ENCODE results near the gene HCN1. TPM values are rescaled to one million over a fixed set of nuclear protein-coding genes. Genes with fewer than 3 reads are reported as not detected.

Gene HCN1
- total RNA-seq, 1 experiment from 2014 or later, result 0.73 TPM

DNA sequence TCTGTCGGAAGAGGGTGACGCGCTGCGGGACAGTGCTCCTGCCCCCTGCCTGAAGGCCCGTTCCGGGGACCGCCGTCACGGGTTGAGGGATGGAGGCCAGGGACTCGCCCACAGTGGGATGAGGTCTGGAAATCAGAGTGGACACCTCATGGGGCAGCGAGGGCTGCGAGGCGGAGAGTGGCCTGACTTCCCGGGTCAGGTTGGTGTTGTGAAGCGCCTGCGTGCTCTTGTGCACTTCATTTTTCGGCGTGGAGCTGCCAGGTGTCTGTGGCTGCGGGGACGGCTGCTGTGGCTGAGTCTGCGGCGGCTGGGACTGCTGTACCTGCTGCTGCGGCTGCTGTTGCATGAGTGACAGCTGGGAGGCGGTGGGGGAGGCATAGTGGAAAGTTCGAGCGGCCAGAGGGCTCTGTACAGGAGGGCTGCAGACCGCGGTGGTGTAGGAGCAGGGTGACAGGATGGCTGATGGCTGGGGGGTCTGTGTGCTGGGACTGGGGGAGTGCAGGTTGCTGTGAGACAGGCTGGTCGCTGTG lies 434.1 kb downstream of the HCN1 start:
- no peaks in the 10 kb centered on the region for H3K27me3 ChIP-seq (ENCODE audit: control insufficient read depth, insufficient read depth, low read length)
- no peaks in the 10 kb centered on the region for H3K36me3 ChIP-seq (replicated peaks; ENCODE audit: control insufficient read depth, insufficient read depth, low read length)
- DNase-seq, result peak; percentile 11
- H3K4me3 ChIP-seq (ENCODE audit: insufficient read depth, low read depth, low read length), result no peak overlapping the region

DNA sequence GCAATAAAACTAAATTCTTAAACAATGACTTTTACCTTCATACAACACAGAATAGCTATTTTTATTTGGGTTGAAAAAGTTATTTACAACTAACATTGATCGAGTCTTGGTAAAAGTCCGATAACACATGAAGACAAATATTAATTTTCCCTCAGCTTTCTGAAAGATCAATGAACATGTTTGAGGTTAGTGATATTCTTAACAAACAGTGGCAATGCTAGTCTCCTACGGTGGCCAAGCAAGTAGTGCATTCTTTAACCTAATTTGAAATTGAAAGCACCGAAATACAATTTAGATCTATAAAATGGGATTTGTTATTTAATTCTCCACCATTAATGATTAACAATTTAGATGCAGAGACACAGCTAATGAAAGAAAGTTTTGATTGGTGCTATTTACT lies 435.1 kb downstream of the HCN1 start:
- DNase-seq, result no peak
- Histone ChIP-seq H3K27me3 (ENCODE audit: control insufficient read depth, insufficient read depth, low read length) (no peaks in the 10 kb centered on the region), H3K4me3 (ENCODE audit: insufficient read depth, low read depth, low read length) (no peak overlapping the region), H3K36me3 (replicated peaks; ENCODE audit: control insufficient read depth, insufficient read depth, low read length) (no peaks in the 10 kb centered on the region)

DNA sequence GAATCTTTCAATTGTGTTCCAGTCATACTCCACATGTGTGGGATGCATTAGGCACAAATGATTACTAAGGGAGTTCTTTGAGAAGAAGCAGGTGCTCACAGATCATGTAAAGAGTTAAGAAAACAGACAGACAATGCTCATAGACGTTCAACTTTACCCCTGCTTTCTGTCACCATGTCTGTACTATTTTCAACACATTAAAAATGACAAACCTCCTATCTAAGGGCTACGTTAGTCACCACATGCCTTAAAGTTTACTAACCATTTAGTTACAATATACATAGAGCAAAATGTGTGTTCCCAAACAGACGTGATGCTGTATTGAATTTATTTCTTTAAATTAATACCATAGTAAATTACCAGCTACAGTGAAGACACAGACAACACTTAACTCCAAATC lies 435.9 kb downstream of the HCN1 start:
- Histone ChIP-seq H3K36me3 (replicated peaks; ENCODE audit: control insufficient read depth, insufficient read depth, low read length) (no peaks in the 10 kb centered on the region), H3K4me3 (ENCODE audit: insufficient read depth, low read depth, low read length) (no peak overlapping the region), H3K27me3 (ENCODE audit: control insufficient read depth, insufficient read depth, low read length) (no peaks in the 10 kb centered on the region)
- no peak for DNase-seq

DNA sequence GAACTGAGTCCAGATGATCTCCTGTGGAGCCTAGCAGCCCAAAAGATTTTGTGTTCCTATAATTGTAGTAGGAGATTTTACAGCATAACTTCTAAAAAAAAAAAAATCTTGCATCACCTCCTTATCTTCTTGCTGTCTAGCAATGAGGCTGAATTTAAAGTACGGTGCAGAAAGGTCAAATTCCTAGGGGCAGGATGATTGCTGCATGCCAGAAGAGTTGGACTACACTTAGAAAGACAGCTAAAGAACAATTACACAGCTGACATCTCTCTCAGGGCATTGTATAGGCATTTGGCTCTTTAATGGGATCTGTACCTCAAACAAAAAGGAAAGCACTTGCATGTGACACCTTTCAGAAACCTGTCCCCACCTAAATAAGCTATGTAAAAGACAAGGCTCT lies 443.2 kb downstream of the HCN1 start:
- H3K27me3 ChIP-seq (ENCODE audit: control insufficient read depth, insufficient read depth, low read length), result no peaks in the 10 kb centered on the region
- no peak overlapping the region for H3K4me3 ChIP-seq (ENCODE audit: insufficient read depth, low read depth, low read length)
- DNase-seq, result no peak
- no peaks in the 10 kb centered on the region for H3K36me3 ChIP-seq (replicated peaks; ENCODE audit: control insufficient read depth, insufficient read depth, low read length)

DNA sequence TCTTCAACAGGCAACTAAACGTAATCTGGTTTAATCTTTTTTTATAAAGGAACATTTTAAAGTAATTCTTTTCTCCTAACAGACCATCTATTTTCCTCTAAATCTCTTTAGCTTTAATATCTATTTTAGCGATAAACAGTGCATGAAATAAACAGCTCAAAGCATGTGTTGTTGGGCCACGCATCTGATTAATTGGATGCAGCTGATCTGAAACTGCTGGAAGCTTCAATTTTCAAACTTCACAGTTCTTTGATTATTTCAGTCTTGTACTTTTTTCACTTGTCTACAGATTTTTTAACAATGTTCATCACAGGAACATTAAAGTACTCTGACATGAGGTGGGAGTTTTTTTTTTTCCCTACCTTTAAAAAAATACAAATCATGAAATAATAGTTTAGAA lies 443.6 kb downstream of the HCN1 start:
- DNase-seq, result no peak
- no peak overlapping the region for H3K4me3 ChIP-seq (ENCODE audit: insufficient read depth, low read depth, low read length)
- no peaks in the 10 kb centered on the region for H3K27me3 ChIP-seq (ENCODE audit: control insufficient read depth, insufficient read depth, low read length)
- no peaks in the 10 kb centered on the region for H3K36me3 ChIP-seq (replicated peaks; ENCODE audit: control insufficient read depth, insufficient read depth, low read length)

DNA sequence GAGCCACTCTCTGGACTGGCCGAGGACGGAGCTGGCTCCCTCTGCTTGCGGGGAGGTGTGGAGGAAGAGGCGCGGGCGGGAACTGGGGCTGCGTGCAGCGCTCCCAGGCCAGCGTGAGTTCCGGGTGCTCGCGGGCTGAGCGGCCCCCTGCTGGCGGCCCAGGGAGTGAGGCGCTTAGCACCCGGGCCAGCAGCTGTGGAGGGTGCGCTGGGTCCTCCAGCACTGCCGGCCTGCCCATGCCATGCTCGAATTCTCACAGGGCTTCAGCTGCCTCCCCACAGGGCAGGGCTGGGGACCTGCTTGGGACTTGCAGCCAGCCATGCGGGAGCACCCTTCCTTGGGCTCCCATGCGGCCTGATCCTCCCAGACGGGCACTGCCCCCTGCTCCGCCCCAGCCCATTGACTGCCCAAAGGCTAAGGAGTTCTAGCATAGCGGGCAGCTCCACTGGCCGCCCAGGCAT lies 470.6 kb downstream of the HCN1 start:
- Histone ChIP-seq H3K4me3 (ENCODE audit: insufficient read depth, low read depth, low read length) (no peak overlapping the region), H3K27me3 (ENCODE audit: control insufficient read depth, insufficient read depth, low read length) (no peaks in the 10 kb centered on the region), H3K36me3 (replicated peaks; ENCODE audit: control insufficient read depth, insufficient read depth, low read length) (no peaks in the 10 kb centered on the region)
- DNase-seq, result peak; percentile 19

DNA sequence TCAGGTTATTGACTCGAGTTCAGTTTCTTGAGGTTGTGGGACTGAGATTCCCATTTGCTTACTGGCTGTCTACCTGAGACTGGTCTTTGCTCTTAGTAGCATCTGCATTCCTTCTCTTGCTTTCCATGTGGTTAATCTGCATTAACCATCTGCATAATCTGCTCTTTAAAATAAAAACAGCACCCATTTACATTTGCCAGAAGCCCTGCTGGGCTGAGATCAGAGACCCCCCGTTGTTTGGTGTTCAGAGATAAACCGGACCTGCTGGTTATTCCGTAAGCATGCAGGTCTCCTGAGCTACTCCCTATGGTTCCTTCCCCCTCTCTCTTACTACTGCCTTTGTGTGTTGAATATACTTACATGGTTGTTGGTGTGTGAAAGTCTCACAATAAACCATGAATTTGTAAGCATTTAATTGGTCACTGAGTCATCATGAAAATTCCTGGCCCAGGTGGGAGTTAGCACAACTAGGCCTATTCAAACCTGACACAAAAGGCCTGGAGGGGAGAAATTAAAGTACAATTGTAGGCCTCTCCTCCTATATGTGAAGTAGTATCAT lies 490.7 kb downstream of the HCN1 start:
- Histone ChIP-seq H3K4me3 (ENCODE audit: insufficient read depth, low read depth, low read length) (no peak overlapping the region), H3K36me3 (replicated peaks; ENCODE audit: control insufficient read depth, insufficient read depth, low read length) (no peaks in the 10 kb centered on the region), H3K27me3 (ENCODE audit: control insufficient read depth, insufficient read depth, low read length) (no peaks in the 10 kb centered on the region)
- peak; percentile 26 for DNase-seq
